ENCODE measurements around the gene MCF2L2.

GRCh38 chr3:183202004-183202722 is 226.3 kb downstream of the MCF2L2 start:
- TF ChIP-seq CTCF (IDR thresholded peaks at IDR 0.05; ENCODE audit: low read depth, low read length) (no peak), POLR2A (IDR thresholded peaks at IDR 0.05; ENCODE audit: extremely low read depth, insufficient read length) (no peak)

Measured in NB4 (cell line).